ENCODE data around the gene ALOX5. TPM values are rescaled to one million over a fixed set of nuclear protein-coding genes. Genes with fewer than 3 reads are reported as not detected.

The ALOX5 gene
- total RNA-seq, 2 experiments from 2014 or later: 0.56 to 0.60 TPM

DNA sequence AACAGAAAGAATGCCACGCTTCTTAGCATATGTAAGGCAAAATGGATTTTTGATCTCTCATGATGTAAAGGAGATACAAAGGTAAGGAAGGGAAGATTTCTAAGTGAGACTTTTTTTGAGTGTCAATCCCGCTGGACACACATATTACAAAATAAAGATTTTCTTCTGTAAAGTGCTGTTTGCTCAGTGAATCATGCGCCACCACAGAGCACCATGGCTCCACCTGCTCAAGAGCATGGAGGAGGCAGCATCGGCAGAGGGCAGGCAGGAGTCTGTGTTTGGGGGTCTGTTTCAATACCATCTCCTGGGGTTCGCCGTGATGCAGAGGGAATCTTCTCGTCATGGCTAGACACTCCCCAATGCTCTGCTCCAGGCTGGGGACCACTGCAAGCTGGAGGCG, 83.5 kb downstream of the ALOX5 start:
- peaks cover 12% of the 10 kb centered on the region for H3K36me3 Mint-ChIP-seq (ENCODE audit: low read depth)
- CTCF ChIA-PET: no interaction called here
- no peak overlapping the region for H3K27ac Mint-ChIP-seq
- no peak for DNase-seq
- no peak overlapping the region for H3K4me3 Mint-ChIP-seq
- ATAC-seq: no peak
- intact Hi-C loops (cut with micrococcal nuclease): loop anchor here (10.0 kb wide), 1 partner anchor 213 kb away; no protein-coding TSS in a partner anchor
- POLR2A ChIA-PET: no interaction called here
- peaks cover 4% of the 10 kb centered on the region for H3K4me1 Mint-ChIP-seq (ENCODE audit: low read depth)
- H3K9me3 Mint-ChIP-seq: no peaks in the 10 kb centered on the region
- no peak for TF ChIP-seq CTCF (IDR thresholded peaks at IDR 0.05)
- H3K27me3 Mint-ChIP-seq: no peaks in the 10 kb centered on the region

- ATAC-seq: no peak
- CTCF ChIA-PET: interaction anchor here (1.0 to 1.4 kb wide), 4 partner anchors 7 to 226 kb away, joined by 3 to 4 read pairs (median 3); partner anchors contain the start of gene ZFAND4
- no peak for DNase-seq
- Mint-ChIP-seq H3K27me3 (no peaks in the 10 kb centered on the region), H3K36me3 (ENCODE audit: low read depth) (peaks cover 12% of the 10 kb centered on the region), H3K27ac (no peak overlapping the region), H3K4me3 (no peak overlapping the region), H3K9me3 (no peaks in the 10 kb centered on the region), H3K4me1 (ENCODE audit: low read depth) (peaks cover 5% of the 10 kb centered on the region)
- no peak for TF ChIP-seq CTCF (IDR thresholded peaks at IDR 0.05)
- POLR2A ChIA-PET: interaction anchor here (1.2 kb wide), 1 partner anchor 14 kb away, joined by 4 read pairs; no protein-coding TSS in a partner anchor
- intact Hi-C loops (cut with micrococcal nuclease): loop anchor here (10.0 kb wide), 1 partner anchor 264 kb away; the partner anchor contains the start of gene WASHC2C
Observed at GRCh38 chr10:45460235-45460878, 86.3 kb downstream of the ALOX5 start.

DNA sequence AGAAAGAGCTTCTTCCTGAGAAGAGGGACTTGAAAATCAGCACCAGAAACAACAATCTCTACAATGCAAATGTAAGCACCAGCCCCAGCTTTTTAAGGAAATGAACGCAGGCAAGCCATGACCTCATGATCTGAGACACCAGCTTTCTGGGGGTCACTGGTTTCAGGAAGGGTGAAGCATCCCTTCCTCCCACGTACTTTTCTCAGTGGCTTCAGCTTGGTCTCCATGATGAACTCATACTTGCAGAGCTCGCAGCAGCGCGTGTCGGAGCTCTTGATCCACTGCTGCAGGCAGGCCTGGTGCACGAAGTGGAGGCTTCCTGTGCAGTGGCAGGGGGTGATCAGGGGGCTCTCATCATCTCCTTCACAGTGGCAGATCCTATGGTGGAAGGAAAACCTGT, 87.0 kb downstream of the ALOX5 start:
- ATAC-seq: no peak
- Mint-ChIP-seq H3K36me3 (ENCODE audit: low read depth) (peaks cover 12% of the 10 kb centered on the region), H3K9me3 (no peaks in the 10 kb centered on the region), H3K27ac (no peak overlapping the region), H3K4me1 (ENCODE audit: low read depth) (peaks cover 9% of the 10 kb centered on the region), H3K4me3 (no peak overlapping the region), H3K27me3 (no peaks in the 10 kb centered on the region)
- POLR2A ChIA-PET: interaction anchor here (1.2 kb wide), 1 partner anchor 15 kb away, joined by 4 read pairs; no protein-coding TSS in a partner anchor
- no peak for TF ChIP-seq CTCF (IDR thresholded peaks at IDR 0.05)
- intact Hi-C loops (cut with micrococcal nuclease): loop anchor here (10.0 kb wide), 1 partner anchor 264 kb away; the partner anchor contains the start of gene WASHC2C
- CTCF ChIA-PET: interaction anchor here (1.0 to 2.0 kb wide), 7 partner anchors 8 to 226 kb away, joined by 3 to 5 read pairs (median 4); partner anchors contain the start of gene ZFAND4
- DNase-seq: no peak

DNA sequence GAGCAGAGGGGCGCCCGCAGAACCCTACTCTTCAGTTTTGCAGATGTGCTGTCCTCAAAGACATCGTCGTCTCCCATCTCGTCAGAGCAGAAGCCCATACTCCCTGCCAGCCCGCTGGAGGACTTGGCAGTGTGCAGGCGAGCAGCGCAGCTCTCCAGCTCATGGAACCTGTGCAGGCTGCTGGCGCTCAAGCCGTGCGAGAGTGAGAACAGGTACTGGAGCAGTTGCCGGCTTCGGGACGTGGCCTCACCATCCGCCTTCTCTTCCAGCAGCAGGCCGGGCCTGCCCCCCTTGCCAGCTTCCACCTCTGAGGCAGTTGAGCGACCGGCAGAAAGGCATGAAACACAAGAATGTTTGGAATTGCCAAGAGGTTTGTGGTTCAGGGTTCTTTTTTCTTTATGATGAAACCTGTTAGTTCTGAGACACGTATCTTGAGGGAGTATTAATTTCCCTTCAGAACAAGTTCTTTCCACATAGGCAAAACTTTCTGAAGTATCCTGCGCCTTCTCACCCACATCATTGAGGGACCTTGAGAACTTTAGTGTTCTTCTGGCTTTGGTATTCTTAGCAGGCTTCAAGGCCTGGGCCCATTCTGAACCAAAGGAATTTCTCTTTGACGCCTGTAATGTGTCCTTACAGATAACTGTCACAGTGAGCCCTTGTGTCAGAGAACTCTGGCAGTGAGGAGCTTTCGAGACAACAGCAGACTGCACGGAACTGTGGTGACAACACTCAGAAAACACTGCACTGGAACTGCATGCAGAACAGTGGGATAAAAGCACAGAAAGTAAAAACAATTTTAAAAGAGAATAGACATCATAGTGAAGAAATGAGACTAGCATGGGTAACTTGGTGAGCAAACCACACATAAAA, 89.5 kb downstream of the ALOX5 start:
- TF ChIP-seq CTCF (IDR thresholded peaks at IDR 0.05): no peak
- ChIA-PET CTCF (interaction anchor here (1.4 to 1.6 kb wide), 2 partner anchors 130 to 217 kb away, joined by 4 read pairs; no protein-coding TSS in a partner anchor), POLR2A (no interaction called here)
- ATAC-seq (no peak), DNase-seq (no peak)
- Mint-ChIP-seq H3K9me3 (no peaks in the 10 kb centered on the region), H3K27ac (no peak overlapping the region), H3K4me3 (no peak overlapping the region), H3K27me3 (no peaks in the 10 kb centered on the region), H3K4me1 (ENCODE audit: low read depth) (peaks cover 11% of the 10 kb centered on the region), H3K36me3 (ENCODE audit: low read depth) (peaks cover 7% of the 10 kb centered on the region)
- intact Hi-C loops (cut with micrococcal nuclease): loop anchor here (10.0 kb wide), 1 partner anchor 261 kb away; the partner anchor contains the start of gene WASHC2C

All from activated CD8-positive, alpha-beta T cell treated with anti-CD3 and anti-CD28 coated beads for 36 hours (primary cell).